Neural progenitor cell (in vitro differentiated cells): Measurements from ENCODE around the gene PTGES3L. TPM values are rescaled to one million over a fixed set of nuclear protein-coding genes. Genes with fewer than 3 reads are reported as not detected.

Source experiments
- DNase-seq: peaks from one replicate; pipeline ENCODE4 v3.0.0-alpha.2; 2016; ENCODE audit warnings: low spot score
- H2AFZ ChIP-seq: fragments of 200-600 bp; sonication (generic); replicated peaks from 2 replicates; pipeline ENCODE4 v1.6.1; 2016; ENCODE audit warnings: antibody characterized with exemption
- H3F3A ChIP-seq: fragments of 200-600 bp; sonication (generic); 2 replicates; pipeline ENCODE4 v1.6.1; 2016; ENCODE audit warnings: antibody characterized with exemption, low read depth
- H3K27ac ChIP-seq: fragments of 200-600 bp; sonication (generic); 2 replicates; pipeline ENCODE4 v1.5.1; 2016; ENCODE audit warnings: mild to moderate bottlenecking
- H3K27me3 ChIP-seq: fragments of 200-600 bp; sonication (generic); 2 replicates; pipeline ENCODE4 v1.6.1; 2016; ENCODE audit warnings: mild to moderate bottlenecking, moderate library complexity
- H3K36me3 ChIP-seq: fragments of 200-600 bp; sonication (generic); 2 replicates; pipeline ENCODE4 v1.5.1; 2016
- H3K4me1 ChIP-seq: fragments of 200-600 bp; sonication (generic); 2 replicates; pipeline ENCODE4 v1.6.1; 2016; ENCODE audit warnings: mixed run types
- H3K4me2 ChIP-seq: fragments of 200-600 bp; sonication (generic); 2 replicates; pipeline ENCODE4 v1.6.1; 2016
- H3K4me3 ChIP-seq: fragments of 200-600 bp; sonication (generic); 2 replicates; pipeline ENCODE4 v1.5.1; 2016
- H3K79me2 ChIP-seq: fragments of 200-600 bp; sonication (generic); 2 replicates; pipeline ENCODE4 v1.6.1; 2016; ENCODE audit warnings: low read depth
- H3K9ac ChIP-seq: fragments of 200-600 bp; sonication (generic); 2 replicates; pipeline ENCODE4 v1.6.1; 2016
- H3K9me3 ChIP-seq: fragments of 200-600 bp; sonication (generic); 2 replicates; pipeline ENCODE4 v1.5.1; 2016; ENCODE audit warnings: low read depth
- H4K20me1 ChIP-seq: fragments of 200-600 bp; sonication (generic); 2 replicates; pipeline ENCODE4 v1.6.1; 2016; ENCODE audit warnings: low read depth
- H3K27ac Mint-ChIP-seq: 3 replicates; pipeline ENCODE4 v1.8.0; 2021; ENCODE audit warnings: mixed read lengths
- H3K27me3 Mint-ChIP-seq: 2 replicates; pipeline ENCODE4 v1.8.0; 2022; ENCODE audit warnings: low read depth, mild to moderate bottlenecking, inconsistent platforms, moderate library complexity, mixed read lengths; ENCODE audit not compliant: insufficient read depth
- H3K36me3 Mint-ChIP-seq: 3 replicates; pipeline ENCODE4 v1.8.0; 2021; ENCODE audit warnings: mixed read lengths
- H3K4me1 Mint-ChIP-seq: 3 replicates; pipeline ENCODE4 v1.8.0; 2021; ENCODE audit warnings: mixed read lengths
- H3K4me3 Mint-ChIP-seq: 3 replicates; pipeline ENCODE4 v1.8.0; 2021; ENCODE audit warnings: mild to moderate bottlenecking, moderate library complexity, mixed read lengths
- H3K9me3 Mint-ChIP-seq: 3 replicates; pipeline ENCODE4 v1.8.0; 2020; ENCODE audit warnings: mixed read lengths
- CTCF ChIP-seq: fragments of 200-600 bp; sonication (generic); IDR thresholded peaks from 2 replicates; pipeline ENCODE4 v1.5.1; 2017; ENCODE audit warnings: antibody characterized with exemption, mild to moderate bottlenecking
- EZH2 ChIP-seq: fragments of 200-600 bp; sonication (generic); IDR thresholded peaks from 2 replicates; pipeline ENCODE4 v1.6.1; 2017; ENCODE audit warnings: antibody characterized with exemption, mild to moderate bottlenecking, moderate library complexity
- EZH2phosphoT487 ChIP-seq: fragments of 200-600 bp; sonication (generic); IDR thresholded peaks from 2 replicates; pipeline ENCODE4 v1.6.1; 2017; ENCODE audit warnings: antibody characterized with exemption
- total RNA-seq: library from RNA; depleted of rRNA; stranded (reverse); fragments of >200 nt; gene quantifications from 2 replicates; pipeline ENCODE4 v1.2.3, GENCODE V29; 2015; ENCODE audit warnings: low replicate concordance

PTGES3L gene
- total RNA-seq, 1 donor from 2014 or later: 7.7 TPM

- no peak overlapping the region for H3K9ac ChIP-seq
- H3K27ac Mint-ChIP-seq: no peak overlapping the region
- peaks cover 10% of the 10 kb centered on the region for H3K27me3 Mint-ChIP-seq
- TF ChIP-seq CTCF (no peak), EZH2 (no peak), EZH2phosphoT487 (no peak)
- H3K4me1 Mint-ChIP-seq: peaks cover 55% of the 10 kb centered on the region
- no peak overlapping the region for H3K27ac ChIP-seq
- H3K27me3 ChIP-seq: no peaks in the 10 kb centered on the region
- peak overlapping the region; percentile 95 for H3K4me3 Mint-ChIP-seq
- H4K20me1 ChIP-seq: peaks cover 28% of the 10 kb centered on the region
- H3K36me3 Mint-ChIP-seq: peaks cover 10% of the 10 kb centered on the region
- H3F3A ChIP-seq: peaks cover 29% of the 10 kb centered on the region
- H3K4me2 ChIP-seq: peak overlapping the region; percentile 94
- no peaks in the 10 kb centered on the region for H3K9me3 ChIP-seq
- peaks cover 41% of the 10 kb centered on the region for H3K79me2 ChIP-seq
- no peak overlapping the region for H2AFZ ChIP-seq
- H3K4me3 ChIP-seq: no peak overlapping the region
- H3K4me1 ChIP-seq: peaks cover 7% of the 10 kb centered on the region
- no peaks in the 10 kb centered on the region for H3K36me3 ChIP-seq
- H3K9me3 Mint-ChIP-seq: peaks cover 2% of the 10 kb centered on the region
- DNase-seq: no peak
Observed at GRCh38 chr17:43020030-43020621, 40.2 kb upstream of the PTGES3L start.

DNA sequence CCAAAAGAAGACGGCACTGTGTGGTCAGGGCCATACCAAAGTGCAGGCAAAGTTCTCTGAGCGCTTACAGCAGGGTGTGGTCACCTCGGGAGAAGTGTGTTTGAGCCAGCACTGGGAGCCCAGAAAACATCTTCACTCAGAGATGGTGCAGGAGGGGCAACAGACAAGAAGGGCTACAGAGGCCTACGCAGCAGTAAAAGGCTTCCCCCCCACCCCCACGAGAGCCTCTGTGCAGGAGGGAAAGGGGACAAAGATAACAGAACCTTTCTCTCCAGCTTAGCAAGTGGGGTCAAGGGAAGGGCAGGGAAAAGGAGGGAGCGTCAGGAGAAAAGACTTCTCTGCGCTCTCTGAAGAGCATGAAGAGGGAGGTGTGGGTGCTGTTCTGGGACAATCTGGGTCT is 39.5 kb upstream of the PTGES3L start:
- Histone ChIP-seq H3K4me2 (peak overlapping the region; percentile 42), H3K27ac (no peak overlapping the region), H3K36me3 (no peaks in the 10 kb centered on the region), H4K20me1 (peaks cover 28% of the 10 kb centered on the region), H3F3A (peaks cover 29% of the 10 kb centered on the region), H3K9me3 (no peaks in the 10 kb centered on the region), H2AFZ (no peak overlapping the region), H3K9ac (no peak overlapping the region), H3K4me3 (no peak overlapping the region), H3K27me3 (no peaks in the 10 kb centered on the region), H3K4me1 (peaks cover 7% of the 10 kb centered on the region), H3K79me2 (peaks cover 41% of the 10 kb centered on the region)
- peaks cover 6% of the 10 kb centered on the region for H3K27me3 Mint-ChIP-seq
- peaks cover 1% of the 10 kb centered on the region for H3K9me3 Mint-ChIP-seq
- H3K4me3 Mint-ChIP-seq: peak overlapping the region; percentile 95
- H3K27ac Mint-ChIP-seq: peak overlapping the region; percentile 59
- no peak for DNase-seq
- H3K4me1 Mint-ChIP-seq: peaks cover 61% of the 10 kb centered on the region
- H3K36me3 Mint-ChIP-seq: peaks cover 10% of the 10 kb centered on the region
- no peak for TF ChIP-seq EZH2phosphoT487
- TF ChIP-seq EZH2: no peak
- TF ChIP-seq CTCF: no peak

- H3K4me1 Mint-ChIP-seq: peaks cover 62% of the 10 kb centered on the region
- H3K4me1 ChIP-seq: peaks cover 7% of the 10 kb centered on the region
Observed at GRCh38 chr17:43018932-43019331, 39.1 kb upstream of the PTGES3L start.

More at GRCh38 chr17:43018932-43019331, 39.1 kb upstream of the PTGES3L start:
- no peaks in the 10 kb centered on the region for H3K9me3 Mint-ChIP-seq
- no peak for TF ChIP-seq CTCF
- TF ChIP-seq EZH2: no peak
- TF ChIP-seq EZH2phosphoT487: no peak
- H3K4me3 Mint-ChIP-seq: peak overlapping the region; percentile 37
- Histone ChIP-seq H3K4me2 (no peak overlapping the region), H3K9me3 (no peaks in the 10 kb centered on the region), H3K79me2 (peaks cover 41% of the 10 kb centered on the region), H4K20me1 (peaks cover 28% of the 10 kb centered on the region), H3K4me3 (no peak overlapping the region), H3K27me3 (no peaks in the 10 kb centered on the region), H3K36me3 (no peaks in the 10 kb centered on the region), H2AFZ (no peak overlapping the region), H3F3A (peaks cover 25% of the 10 kb centered on the region), H3K9ac (no peak overlapping the region), H3K27ac (no peak overlapping the region)
- H3K27ac Mint-ChIP-seq: no peak overlapping the region
- H3K27me3 Mint-ChIP-seq: peaks cover 3% of the 10 kb centered on the region
- peaks cover 10% of the 10 kb centered on the region for H3K36me3 Mint-ChIP-seq
- no peak for DNase-seq
